Activated CD8-positive, alpha-beta T cell treated with anti-CD3 and anti-CD28 coated beads, Interleukin-2, amount 10 ng/mL, durations not matched to agents 7 days and 5 days (primary cell): Measurements from ENCODE around the gene NRXN3. TPM values are rescaled to one million over a fixed set of nuclear protein-coding genes. Genes with fewer than 3 reads are reported as not detected.

ENCODE experiments used
- ATAC-seq: fragments of 150-1000 bp; cut with Tn5 transposase; one replicate; pipeline ENCODE4 v1.10.0; 2021; ENCODE audit warnings: moderate library complexity
- CTCF ChIA-PET: fragments of 350-600 bp; sonication (Branson Sonifier 250); formaldehyde crosslinking; loops from one replicate; lab custom pipeline; 2021; ENCODE audit warnings: antibody characterized with exemption; lab: Charles Lee
- POLR2A ChIA-PET: fragments of 350-600 bp; sonication (Branson Sonifier 250); formaldehyde crosslinking; loops from one replicate; lab custom pipeline; 2021; ENCODE audit warnings: antibody characterized with exemption; lab: Charles Lee
- DNase-seq: peaks from one replicate; pipeline ENCODE4 v3.0.0-alpha.2; 2020
- H3K27ac Mint-ChIP-seq: one replicate; pipeline ENCODE4 v1.8.0; 2021; ENCODE audit warnings: mild to moderate bottlenecking, mixed read lengths
- H3K27me3 Mint-ChIP-seq: one replicate; pipeline ENCODE4 v1.8.0; 2021; ENCODE audit warnings: low read depth, mixed read lengths
- H3K36me3 Mint-ChIP-seq: one replicate; pipeline ENCODE4 v1.8.0; 2021; ENCODE audit warnings: low read depth, mixed read lengths
- H3K4me1 Mint-ChIP-seq: one replicate; pipeline ENCODE4 v1.8.0; 2021; ENCODE audit warnings: low read depth, mixed read lengths
- H3K4me3 Mint-ChIP-seq: one replicate; pipeline ENCODE4 v1.8.0; 2021; ENCODE audit warnings: mild to moderate bottlenecking, mixed read lengths
- H3K9me3 Mint-ChIP-seq: one replicate; pipeline ENCODE4 v1.8.0; 2022; ENCODE audit warnings: mixed read lengths; ENCODE audit not compliant: insufficient read depth
- total RNA-seq, 2 experiments: library from RNA; stranded (reverse); gene quantifications; one replicate each; pipeline ENCODE4 v1.2.3, GENCODE V29; 2021

Gene NRXN3
- total RNA-seq, result not detected

- H3K4me1 Mint-ChIP-seq, result no peaks in the 10 kb centered on the region
- ATAC-seq, result no peak
- POLR2A ChIA-PET, result no interaction called here
- no peaks in the 10 kb centered on the region for H3K36me3 Mint-ChIP-seq
- H3K27me3 Mint-ChIP-seq, result peaks cover 12% of the 10 kb centered on the region
- CTCF ChIA-PET, result no interaction called here
- H3K9me3 Mint-ChIP-seq, result no peaks in the 10 kb centered on the region
- H3K4me3 Mint-ChIP-seq, result no peak within 1 kb of the TSS
- DNase-seq, result no peak
- no peak within 1 kb of the TSS for H3K27ac Mint-ChIP-seq
Measured at GRCh38 chr14:78170203-78170602, at the start of gene NRXN3. Gene NRXN3, plus strand, starts transcription at chr14:78170373. Its CDS starts 72,721 bp downstream, at chr14:78243094.

GRCh38 chr14:78122436-78122835, 47.7 kb upstream of the NRXN3 start:
- no peaks in the 10 kb centered on the region for H3K9me3 Mint-ChIP-seq
- no peaks in the 10 kb centered on the region for H3K4me1 Mint-ChIP-seq
- POLR2A ChIA-PET, result no interaction called here
- H3K4me3 Mint-ChIP-seq, result no peak overlapping the region
- no peaks in the 10 kb centered on the region for H3K27me3 Mint-ChIP-seq
- DNase-seq, result no peak
- CTCF ChIA-PET, result no interaction called here
- no peak overlapping the region for H3K27ac Mint-ChIP-seq
- H3K36me3 Mint-ChIP-seq, result no peaks in the 10 kb centered on the region
- ATAC-seq, result no peak

DNA sequence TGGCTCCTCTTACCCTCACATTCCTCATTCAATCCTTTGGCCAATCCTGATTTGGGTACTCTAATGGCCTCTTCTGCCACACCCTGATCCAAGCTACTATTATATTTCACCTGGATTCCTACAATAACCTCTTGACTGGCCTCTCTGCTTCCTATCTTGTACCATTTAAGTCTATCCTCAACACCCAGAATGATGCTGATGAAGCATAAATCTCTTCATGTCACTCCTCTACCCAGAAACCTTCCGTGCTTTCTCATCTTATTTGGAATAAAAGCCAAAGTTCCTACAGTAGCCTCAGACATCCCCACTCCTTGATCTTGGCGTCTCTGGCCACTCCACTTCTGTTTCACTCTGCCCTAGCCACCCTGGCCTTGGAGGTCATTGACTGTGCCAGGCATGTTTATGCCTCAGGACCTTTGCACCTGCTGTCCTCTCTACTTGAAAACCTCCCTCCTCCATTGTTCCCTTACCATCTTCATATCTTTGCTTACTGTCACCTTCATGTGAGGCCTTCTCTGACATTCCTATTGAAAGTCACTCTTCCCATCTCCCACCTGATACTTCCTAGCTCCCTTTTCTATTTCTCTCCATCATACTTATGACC, 46.4 kb upstream of the NRXN3 start:
- DNase-seq, result no peak
- no peaks in the 10 kb centered on the region for H3K36me3 Mint-ChIP-seq
- CTCF ChIA-PET, result no interaction called here
- POLR2A ChIA-PET, result no interaction called here
- no peak overlapping the region for H3K4me3 Mint-ChIP-seq
- no peak overlapping the region for H3K27ac Mint-ChIP-seq
- no peaks in the 10 kb centered on the region for H3K27me3 Mint-ChIP-seq
- H3K9me3 Mint-ChIP-seq, result no peaks in the 10 kb centered on the region
- no peak for ATAC-seq
- H3K4me1 Mint-ChIP-seq, result no peaks in the 10 kb centered on the region

GRCh38 chr14:78127961-78128360, 42.2 kb upstream of the NRXN3 start:
- Mint-ChIP-seq H3K27me3 (no peaks in the 10 kb centered on the region), H3K27ac (no peak overlapping the region), H3K36me3 (no peaks in the 10 kb centered on the region), H3K4me1 (no peaks in the 10 kb centered on the region), H3K9me3 (no peaks in the 10 kb centered on the region), H3K4me3 (no peak overlapping the region)
- DNase-seq, result no peak
- ChIA-PET CTCF (no interaction called here), POLR2A (no interaction called here)
- ATAC-seq, result no peak

DNA sequence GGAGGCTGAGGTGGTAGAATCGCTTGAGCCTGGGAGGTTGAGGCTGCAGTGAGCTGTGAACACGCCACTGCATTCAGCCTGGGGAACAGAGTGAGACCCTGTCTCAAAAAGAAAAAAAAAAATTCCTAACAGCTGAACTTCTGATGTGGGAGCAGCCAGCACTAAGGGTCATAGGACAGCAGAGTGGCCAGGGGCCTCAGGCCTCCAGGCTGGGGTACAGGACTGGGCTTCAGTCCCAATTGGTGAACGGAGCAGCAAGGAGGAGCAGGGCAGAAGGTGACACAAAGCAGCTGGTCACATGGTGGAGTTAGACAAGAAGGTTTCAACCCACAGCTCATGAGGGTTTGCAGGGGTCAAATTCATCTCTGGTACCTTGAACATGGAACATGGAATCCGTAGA, 40.8 kb upstream of the NRXN3 start:
- Mint-ChIP-seq H3K27me3 (no peaks in the 10 kb centered on the region), H3K9me3 (no peaks in the 10 kb centered on the region), H3K27ac (no peak overlapping the region), H3K36me3 (no peaks in the 10 kb centered on the region), H3K4me1 (no peaks in the 10 kb centered on the region), H3K4me3 (no peak overlapping the region)
- no peak for ATAC-seq
- CTCF ChIA-PET, result no interaction called here
- POLR2A ChIA-PET, result no interaction called here
- no peak for DNase-seq

DNA sequence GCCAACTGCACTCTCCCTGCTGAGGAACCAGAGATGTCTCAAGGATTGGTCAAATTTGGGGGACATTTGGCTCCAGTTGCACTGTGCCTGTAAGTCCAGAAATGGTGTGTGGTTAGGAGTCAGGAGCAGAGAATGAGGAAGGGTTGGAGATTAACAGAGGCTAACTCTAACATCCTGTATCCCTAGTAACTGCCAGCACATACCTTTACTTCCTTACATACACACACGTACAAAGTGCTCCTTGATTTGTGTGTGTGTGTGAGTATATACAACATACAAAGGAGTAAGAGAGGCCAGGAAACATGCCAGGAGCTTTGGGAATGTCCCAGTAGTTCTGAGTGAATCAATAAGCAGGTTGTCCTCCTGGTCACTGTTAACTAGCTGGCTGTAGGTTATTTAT, 39.8 kb upstream of the NRXN3 start:
- H3K27me3 Mint-ChIP-seq, result no peaks in the 10 kb centered on the region
- ATAC-seq (no peak), DNase-seq (no peak)
- no peak overlapping the region for H3K27ac Mint-ChIP-seq
- POLR2A ChIA-PET, result no interaction called here
- H3K36me3 Mint-ChIP-seq, result no peaks in the 10 kb centered on the region
- no peaks in the 10 kb centered on the region for H3K9me3 Mint-ChIP-seq
- H3K4me3 Mint-ChIP-seq, result no peak overlapping the region
- CTCF ChIA-PET, result no interaction called here
- H3K4me1 Mint-ChIP-seq, result peaks cover under 1% of the 10 kb centered on the region

DNA sequence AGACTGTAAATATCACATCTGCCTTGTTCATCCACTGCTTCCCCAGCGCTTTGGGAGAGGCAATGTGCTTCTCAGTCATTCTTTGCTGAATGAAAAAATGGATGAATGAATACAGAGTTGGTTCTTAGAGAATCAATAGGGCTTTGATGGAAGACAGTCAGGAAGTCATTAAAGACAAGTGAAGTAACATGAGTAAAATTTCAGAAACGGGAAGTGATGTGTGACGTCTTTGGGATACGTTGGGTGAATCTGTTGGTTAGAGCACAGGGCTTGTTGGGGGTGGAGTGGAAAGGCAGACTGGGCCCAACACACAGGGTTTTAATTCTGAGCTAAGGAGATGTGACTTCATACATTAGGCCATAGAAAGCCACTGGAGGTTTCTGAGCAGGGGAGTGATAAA, 39.0 kb upstream of the NRXN3 start:
- ChIA-PET CTCF (no interaction called here), POLR2A (no interaction called here)
- H3K27me3 Mint-ChIP-seq, result no peaks in the 10 kb centered on the region
- H3K4me3 Mint-ChIP-seq, result no peak overlapping the region
- DNase-seq (no peak), ATAC-seq (no peak)
- H3K9me3 Mint-ChIP-seq, result no peaks in the 10 kb centered on the region
- H3K27ac Mint-ChIP-seq, result no peak overlapping the region
- H3K36me3 Mint-ChIP-seq, result no peaks in the 10 kb centered on the region
- H3K4me1 Mint-ChIP-seq, result peaks cover 5% of the 10 kb centered on the region

DNA sequence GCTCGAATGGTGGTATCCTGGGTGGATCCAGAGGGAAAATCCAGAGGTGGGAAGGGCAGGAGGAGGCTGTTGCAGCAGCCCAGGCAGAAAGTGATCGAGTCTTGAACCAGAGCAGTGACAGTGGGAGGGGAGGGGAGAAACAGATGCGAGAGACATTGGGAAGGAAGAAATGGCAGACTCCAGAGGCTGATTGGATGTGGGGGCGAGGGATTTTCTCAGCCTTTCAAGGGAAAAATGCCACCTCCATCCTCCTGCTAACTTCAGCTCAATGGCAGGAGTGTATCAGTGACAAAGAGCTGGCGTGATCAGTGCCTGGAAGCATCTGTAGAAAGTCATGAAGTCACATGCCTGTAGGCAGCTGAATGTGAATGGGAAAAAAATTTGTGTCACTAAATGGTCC, 38.6 kb upstream of the NRXN3 start:
- H3K36me3 Mint-ChIP-seq, result no peaks in the 10 kb centered on the region
- peaks cover 5% of the 10 kb centered on the region for H3K4me1 Mint-ChIP-seq
- H3K27ac Mint-ChIP-seq, result no peak overlapping the region
- CTCF ChIA-PET, result no interaction called here
- H3K27me3 Mint-ChIP-seq, result no peaks in the 10 kb centered on the region
- no peaks in the 10 kb centered on the region for H3K9me3 Mint-ChIP-seq
- ATAC-seq (no peak), DNase-seq (no peak)
- POLR2A ChIA-PET, result no interaction called here
- H3K4me3 Mint-ChIP-seq, result no peak overlapping the region

GRCh38 chr14:78135450-78135891, 34.7 kb upstream of the NRXN3 start:
- H3K9me3 Mint-ChIP-seq, result no peaks in the 10 kb centered on the region
- H3K27me3 Mint-ChIP-seq, result no peaks in the 10 kb centered on the region
- CTCF ChIA-PET, result no interaction called here
- POLR2A ChIA-PET, result no interaction called here
- H3K4me3 Mint-ChIP-seq, result no peak overlapping the region
- no peaks in the 10 kb centered on the region for H3K36me3 Mint-ChIP-seq
- H3K27ac Mint-ChIP-seq, result no peak overlapping the region
- ATAC-seq (no peak), DNase-seq (no peak)
- peaks cover 5% of the 10 kb centered on the region for H3K4me1 Mint-ChIP-seq

DNA sequence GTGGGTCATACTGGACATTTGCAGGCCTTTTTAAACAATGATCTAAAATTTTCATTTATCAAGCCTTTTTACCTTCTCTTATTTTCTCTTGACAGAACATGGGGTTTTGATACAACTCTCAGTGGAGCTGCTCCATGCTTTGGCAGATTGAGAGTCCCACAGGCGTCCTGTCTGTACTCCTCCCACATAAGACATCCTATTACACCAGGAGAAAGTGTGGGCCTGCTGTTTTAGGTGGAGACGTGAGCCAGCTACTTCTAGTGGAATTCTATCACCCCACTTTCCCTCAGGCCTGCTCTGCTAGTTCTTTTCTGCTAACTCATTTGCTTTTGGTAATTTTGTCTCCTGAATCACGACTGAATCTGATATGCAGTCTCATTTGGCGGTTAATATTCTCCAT, 33.5 kb upstream of the NRXN3 start:
- DNase-seq, result no peak
- peaks cover 5% of the 10 kb centered on the region for H3K4me1 Mint-ChIP-seq
- H3K36me3 Mint-ChIP-seq, result no peaks in the 10 kb centered on the region
- no peaks in the 10 kb centered on the region for H3K27me3 Mint-ChIP-seq
- ChIA-PET CTCF (no interaction called here), POLR2A (no interaction called here)
- ATAC-seq, result no peak
- H3K27ac Mint-ChIP-seq, result no peak overlapping the region
- H3K4me3 Mint-ChIP-seq, result no peak overlapping the region
- H3K9me3 Mint-ChIP-seq, result no peaks in the 10 kb centered on the region

GRCh38 chr14:78141590-78141989, 28.6 kb upstream of the NRXN3 start:
- DNase-seq, result no peak
- Mint-ChIP-seq H3K36me3 (no peaks in the 10 kb centered on the region), H3K4me1 (no peaks in the 10 kb centered on the region), H3K9me3 (no peaks in the 10 kb centered on the region), H3K27ac (no peak overlapping the region), H3K4me3 (no peak overlapping the region), H3K27me3 (no peaks in the 10 kb centered on the region)
- POLR2A ChIA-PET, result no interaction called here
- no peak for ATAC-seq
- CTCF ChIA-PET, result no interaction called here

GRCh38 chr14:78142998-78143397, 27.2 kb upstream of the NRXN3 start:
- ChIA-PET POLR2A (no interaction called here), CTCF (no interaction called here)
- H3K4me1 Mint-ChIP-seq, result no peaks in the 10 kb centered on the region
- DNase-seq (no peak), ATAC-seq (no peak)
- H3K36me3 Mint-ChIP-seq, result no peaks in the 10 kb centered on the region
- no peak overlapping the region for H3K27ac Mint-ChIP-seq
- H3K27me3 Mint-ChIP-seq, result no peaks in the 10 kb centered on the region
- no peaks in the 10 kb centered on the region for H3K9me3 Mint-ChIP-seq
- no peak overlapping the region for H3K4me3 Mint-ChIP-seq

DNA sequence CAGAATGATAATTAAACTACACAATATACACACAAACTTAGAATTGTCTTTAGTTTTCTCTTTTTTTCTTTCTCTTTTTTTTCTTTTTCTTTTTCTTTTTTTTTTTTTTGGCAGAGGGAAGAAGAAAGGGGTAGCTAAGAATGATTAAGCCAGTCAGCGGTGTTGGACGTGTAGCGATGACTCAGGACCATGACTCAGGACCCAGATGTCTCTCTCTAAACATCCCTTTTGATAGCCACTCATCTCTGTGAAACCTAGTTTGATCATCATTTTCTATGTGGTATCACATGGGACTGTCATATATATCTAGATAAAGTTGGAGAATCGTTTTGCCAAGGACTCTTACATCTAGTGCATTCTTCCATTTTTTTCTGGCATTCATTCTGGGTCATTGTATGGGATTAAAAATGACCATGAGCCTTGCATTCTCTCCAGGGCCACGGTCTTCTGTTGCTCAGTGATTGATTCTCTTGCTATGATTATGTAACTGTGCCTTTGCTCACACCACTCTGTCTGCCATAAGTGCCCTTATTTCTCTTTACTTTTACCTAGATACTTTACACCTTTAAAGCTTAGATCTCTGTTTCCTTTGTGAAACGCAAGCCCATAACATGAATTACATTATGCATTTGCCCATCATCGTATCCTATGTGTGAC, 26.6 kb upstream of the NRXN3 start:
- POLR2A ChIA-PET, result no interaction called here
- H3K36me3 Mint-ChIP-seq, result no peaks in the 10 kb centered on the region
- no peaks in the 10 kb centered on the region for H3K4me1 Mint-ChIP-seq
- H3K9me3 Mint-ChIP-seq, result no peaks in the 10 kb centered on the region
- H3K27me3 Mint-ChIP-seq, result no peaks in the 10 kb centered on the region
- ATAC-seq (no peak), DNase-seq (no peak)
- H3K27ac Mint-ChIP-seq, result no peak overlapping the region
- no peak overlapping the region for H3K4me3 Mint-ChIP-seq
- CTCF ChIA-PET, result no interaction called here
